ENCODE measurements around the gene GOLGA5.

DNA sequence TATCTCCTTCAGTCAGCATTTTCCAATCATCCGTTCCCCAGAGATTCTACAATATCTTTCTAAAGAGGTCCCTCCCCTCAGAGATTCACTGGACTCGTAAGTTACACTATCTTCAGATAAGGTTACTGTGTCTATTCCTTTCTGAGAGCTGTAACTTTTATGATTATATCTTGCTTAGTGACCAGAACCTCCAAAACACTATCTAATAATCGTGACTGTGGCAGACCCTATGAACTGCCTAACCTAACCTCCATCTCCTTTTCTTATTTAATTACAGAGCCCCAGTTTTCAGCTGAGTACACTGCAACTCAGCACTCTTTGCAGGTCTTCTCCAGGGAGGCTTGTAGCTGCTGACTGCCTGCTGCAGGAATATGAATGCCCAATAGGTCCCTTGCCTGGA, 90.3 kb downstream of the GOLGA5 start:
- TF ChIP-seq CTCF (IDR thresholded peaks at IDR 0.05) (no peak), POLR2A (IDR thresholded peaks at IDR 0.05) (no peak)
